SK-N-SH treated with all-trans-retinoic acid at 6 μM for 48 hours (cell line): ENCODE results near the gene FAM114A1.

Experiments
- ATAC-seq: fragments of 200-7000 bp; cut with Tn5 transposase; 3 replicates; pipeline ENCODE4 v1.9.1; 2020; ENCODE audit warnings: mild to moderate bottlenecking, moderate library complexity
- ARNTL ChIP-seq: fragments of 450-650 bp; formaldehyde crosslinking; IDR thresholded peaks from 2 replicates; pipeline ENCODE4 v1.5.0; 2020; ENCODE audit warnings: low read depth, mild to moderate bottlenecking, moderate library complexity, borderline replicate concordance
- CSDC2 ChIP-seq: fragments of 250-450 bp; sonication (Bioruptor Pico); IDR thresholded peaks from 2 replicates; pipeline ENCODE4 v1.5.0; 2020; ENCODE audit warnings: mild to moderate bottlenecking, moderate library complexity
- ESRRG ChIP-seq: fragments of 250-450 bp; sonication (Bioruptor Pico); IDR thresholded peaks from 2 replicates; pipeline ENCODE4 v1.6.1; 2021; ENCODE audit warnings: mild to moderate bottlenecking
- GLIS3 ChIP-seq: fragments of 250-450 bp; sonication (Bioruptor Pico); IDR thresholded peaks from 2 replicates; pipeline ENCODE4 v1.5.0; 2020; ENCODE audit warnings: mild to moderate bottlenecking, moderate library complexity
- ISL1 ChIP-seq: fragments of 250-450 bp; sonication (Bioruptor Pico); IDR thresholded peaks from 2 replicates; pipeline ENCODE4 v2.1.2; 2022; ENCODE audit warnings: mild to moderate bottlenecking, moderate library complexity
- OSR1 ChIP-seq: fragments of 250-450 bp; sonication (Bioruptor Pico); IDR thresholded peaks from 2 replicates; pipeline ENCODE4 v1.8.0; 2022; ENCODE audit warnings: moderate library complexity, mild to moderate bottlenecking, inconsistent platforms
- PPARA ChIP-seq: fragments of 250-450 bp; sonication (Bioruptor Pico); IDR thresholded peaks from 2 replicates; pipeline ENCODE4 v1.5.0; 2020; ENCODE audit warnings: mild to moderate bottlenecking, borderline replicate concordance
- RARB ChIP-seq: fragments of 250-450 bp; sonication (Bioruptor Pico); IDR thresholded peaks from 2 replicates; pipeline ENCODE4 v1.8.0; 2021; ENCODE audit warnings: mild to moderate bottlenecking, moderate library complexity
- SNAI2 ChIP-seq: fragments of 250-450 bp; sonication (Bioruptor Pico); IDR thresholded peaks from 2 replicates; pipeline ENCODE4 v1.5.0; 2020; ENCODE audit warnings: mild to moderate bottlenecking, moderate library complexity
- TCF4 ChIP-seq: fragments of 250-450 bp; sonication (Bioruptor Pico); IDR thresholded peaks from 2 replicates; pipeline ENCODE4 v1.8.0; 2021; ENCODE audit warnings: mild to moderate bottlenecking, moderate library complexity, borderline replicate concordance
- TOX ChIP-seq: fragments of 250-450 bp; sonication (Bioruptor Pico); IDR thresholded peaks from 2 replicates; pipeline ENCODE4 v1.8.0; 2021; ENCODE audit warnings: mild to moderate bottlenecking, moderate library complexity, borderline replicate concordance
- ZFP3 ChIP-seq: fragments of 250-450 bp; sonication (Bioruptor Pico); IDR thresholded peaks from 2 replicates; pipeline ENCODE4 v1.5.0; 2020; ENCODE audit warnings: mild to moderate bottlenecking, moderate library complexity
- ZFP30 ChIP-seq: fragments of 450-650 bp; formaldehyde crosslinking; IDR thresholded peaks from 2 replicates; pipeline ENCODE4 v1.5.0; 2022; ENCODE audit warnings: mild to moderate bottlenecking, moderate library complexity
- ZNF8 ChIP-seq: fragments of 450-650 bp; formaldehyde crosslinking; IDR thresholded peaks from 2 replicates; pipeline ENCODE4 v1.5.0; 2020; ENCODE audit warnings: mild to moderate bottlenecking, moderate library complexity
- TF ChIP-seq, protein P1 (sequence below): fragments of 250-450 bp; sonication (Bioruptor Pico); IDR thresholded peaks from 2 replicates; pipeline ENCODE4 v1.8.0; 2021; ENCODE audit warnings: low read depth, mild to moderate bottlenecking, moderate library complexity, borderline replicate concordance
- TF ChIP-seq, protein P2 (sequence below): fragments of 250-450 bp; sonication (Bioruptor Pico); IDR thresholded peaks from 2 replicates; pipeline ENCODE4 v1.8.0; 2020; ENCODE audit warnings: mild to moderate bottlenecking, moderate library complexity, borderline replicate concordance
- TF ChIP-seq, protein P3 (sequence below): fragments of 250-450 bp; sonication (Bioruptor Pico); IDR thresholded peaks from 2 replicates; pipeline ENCODE4 v1.5.1; 2021; ENCODE audit warnings: mild to moderate bottlenecking, moderate library complexity
- TF ChIP-seq, protein P4 (sequence below): fragments of 250-450 bp; sonication (Bioruptor Pico); IDR thresholded peaks from 2 replicates; pipeline ENCODE4 v1.5.0; 2020; ENCODE audit warnings: mild to moderate bottlenecking, moderate library complexity
- TF ChIP-seq, protein P5 (sequence below): fragments of 250-450 bp; sonication (Bioruptor Pico); IDR thresholded peaks from 2 replicates; pipeline ENCODE4 v1.5.1; 2020; ENCODE audit warnings: low read depth, mild to moderate bottlenecking, moderate library complexity

Gene FAM114A1

DNA sequence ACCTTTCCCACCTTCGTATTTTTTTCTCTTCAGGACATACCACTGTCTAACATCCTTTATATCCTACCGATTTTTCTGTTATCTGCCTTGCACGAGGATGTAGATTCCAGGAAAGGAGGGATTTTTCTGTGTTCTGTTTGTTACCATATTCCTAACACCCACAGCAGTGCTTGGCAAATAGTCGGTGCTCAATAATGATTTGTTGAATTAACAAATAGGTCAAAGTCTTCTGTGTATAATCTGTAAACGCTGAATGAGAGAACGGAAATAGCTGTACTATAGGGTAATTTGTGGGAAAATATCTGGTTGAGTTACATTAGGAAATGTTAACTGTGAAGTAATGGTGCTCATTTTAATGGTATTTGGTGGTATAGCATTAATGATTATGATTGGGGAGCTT is 83.1 kb downstream of the FAM114A1 start:
- no peak for ATAC-seq
- TF ChIP-seq, protein P1, sequence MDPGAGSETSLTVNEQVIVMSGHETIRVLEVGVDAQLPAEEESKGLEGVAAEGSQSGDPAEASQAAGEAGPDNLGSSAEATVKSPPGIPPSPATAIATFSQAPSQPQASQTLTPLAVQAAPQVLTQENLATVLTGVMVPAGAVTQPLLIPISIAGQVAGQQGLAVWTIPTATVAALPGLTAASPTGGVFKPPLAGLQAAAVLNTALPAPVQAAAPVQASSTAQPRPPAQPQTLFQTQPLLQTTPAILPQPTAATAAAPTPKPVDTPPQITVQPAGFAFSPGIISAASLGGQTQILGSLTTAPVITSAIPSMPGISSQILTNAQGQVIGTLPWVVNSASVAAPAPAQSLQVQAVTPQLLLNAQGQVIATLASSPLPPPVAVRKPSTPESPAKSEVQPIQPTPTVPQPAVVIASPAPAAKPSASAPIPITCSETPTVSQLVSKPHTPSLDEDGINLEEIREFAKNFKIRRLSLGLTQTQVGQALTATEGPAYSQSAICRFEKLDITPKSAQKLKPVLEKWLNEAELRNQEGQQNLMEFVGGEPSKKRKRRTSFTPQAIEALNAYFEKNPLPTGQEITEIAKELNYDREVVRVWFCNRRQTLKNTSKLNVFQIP (CRISPR knock-in tag), result no peak
- TF ChIP-seq PPARA (CRISPR knock-in tag), result no peak
- TF ChIP-seq ZNF8 (CRISPR knock-in tag), result no peak
- no peak for TF ChIP-seq GLIS3
- TF ChIP-seq, protein P2, sequence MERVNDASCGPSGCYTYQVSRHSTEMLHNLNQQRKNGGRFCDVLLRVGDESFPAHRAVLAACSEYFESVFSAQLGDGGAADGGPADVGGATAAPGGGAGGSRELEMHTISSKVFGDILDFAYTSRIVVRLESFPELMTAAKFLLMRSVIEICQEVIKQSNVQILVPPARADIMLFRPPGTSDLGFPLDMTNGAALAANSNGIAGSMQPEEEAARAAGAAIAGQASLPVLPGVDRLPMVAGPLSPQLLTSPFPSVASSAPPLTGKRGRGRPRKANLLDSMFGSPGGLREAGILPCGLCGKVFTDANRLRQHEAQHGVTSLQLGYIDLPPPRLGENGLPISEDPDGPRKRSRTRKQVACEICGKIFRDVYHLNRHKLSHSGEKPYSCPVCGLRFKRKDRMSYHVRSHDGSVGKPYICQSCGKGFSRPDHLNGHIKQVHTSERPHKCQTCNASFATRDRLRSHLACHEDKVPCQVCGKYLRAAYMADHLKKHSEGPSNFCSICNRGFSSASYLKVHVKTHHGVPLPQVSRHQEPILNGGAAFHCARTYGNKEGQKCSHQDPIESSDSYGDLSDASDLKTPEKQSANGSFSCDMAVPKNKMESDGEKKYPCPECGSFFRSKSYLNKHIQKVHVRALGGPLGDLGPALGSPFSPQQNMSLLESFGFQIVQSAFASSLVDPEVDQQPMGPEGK (CRISPR knock-in tag), result no peak
- no peak for TF ChIP-seq TOX (CRISPR knock-in tag)

DNA sequence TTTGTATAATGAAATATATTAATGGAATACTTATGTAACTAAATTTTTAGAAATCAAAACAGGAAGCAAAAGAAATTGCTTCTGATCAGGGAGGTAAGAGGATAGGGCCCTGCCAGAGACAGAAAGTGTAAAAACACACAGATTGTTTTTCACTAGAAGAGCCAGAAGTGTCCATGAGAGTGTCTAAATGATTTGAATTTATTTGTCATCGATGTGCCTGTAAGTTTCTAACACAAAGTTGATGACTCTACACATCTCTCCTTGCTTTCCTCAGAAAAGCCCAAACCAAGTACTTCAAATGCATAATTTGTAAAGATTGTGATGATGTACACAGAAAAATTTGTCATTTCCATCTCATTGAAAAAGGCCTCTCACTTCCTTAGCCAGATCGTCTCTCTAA is 84.0 kb downstream of the FAM114A1 start:
- ATAC-seq, result no peak
- TF ChIP-seq, protein P3, sequence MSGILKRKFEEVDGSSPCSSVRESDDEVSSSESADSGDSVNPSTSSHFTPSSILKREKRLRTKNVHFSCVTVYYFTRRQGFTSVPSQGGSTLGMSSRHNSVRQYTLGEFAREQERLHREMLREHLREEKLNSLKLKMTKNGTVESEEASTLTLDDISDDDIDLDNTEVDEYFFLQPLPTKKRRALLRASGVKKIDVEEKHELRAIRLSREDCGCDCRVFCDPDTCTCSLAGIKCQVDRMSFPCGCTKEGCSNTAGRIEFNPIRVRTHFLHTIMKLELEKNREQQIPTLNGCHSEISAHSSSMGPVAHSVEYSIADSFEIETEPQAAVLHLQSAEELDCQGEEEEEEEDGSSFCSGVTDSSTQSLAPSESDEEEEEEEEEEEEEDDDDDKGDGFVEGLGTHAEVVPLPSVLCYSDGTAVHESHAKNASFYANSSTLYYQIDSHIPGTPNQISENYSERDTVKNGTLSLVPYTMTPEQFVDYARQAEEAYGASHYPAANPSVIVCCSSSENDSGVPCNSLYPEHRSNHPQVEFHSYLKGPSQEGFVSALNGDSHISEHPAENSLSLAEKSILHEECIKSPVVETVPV (CRISPR knock-in tag), result no peak
- TF ChIP-seq SNAI2 (CRISPR knock-in tag), result no peak
- no peak for TF ChIP-seq ISL1 (CRISPR knock-in tag)
- TF ChIP-seq GLIS3, result no peak
- no peak for TF ChIP-seq TOX (CRISPR knock-in tag)
- TF ChIP-seq, protein P4, sequence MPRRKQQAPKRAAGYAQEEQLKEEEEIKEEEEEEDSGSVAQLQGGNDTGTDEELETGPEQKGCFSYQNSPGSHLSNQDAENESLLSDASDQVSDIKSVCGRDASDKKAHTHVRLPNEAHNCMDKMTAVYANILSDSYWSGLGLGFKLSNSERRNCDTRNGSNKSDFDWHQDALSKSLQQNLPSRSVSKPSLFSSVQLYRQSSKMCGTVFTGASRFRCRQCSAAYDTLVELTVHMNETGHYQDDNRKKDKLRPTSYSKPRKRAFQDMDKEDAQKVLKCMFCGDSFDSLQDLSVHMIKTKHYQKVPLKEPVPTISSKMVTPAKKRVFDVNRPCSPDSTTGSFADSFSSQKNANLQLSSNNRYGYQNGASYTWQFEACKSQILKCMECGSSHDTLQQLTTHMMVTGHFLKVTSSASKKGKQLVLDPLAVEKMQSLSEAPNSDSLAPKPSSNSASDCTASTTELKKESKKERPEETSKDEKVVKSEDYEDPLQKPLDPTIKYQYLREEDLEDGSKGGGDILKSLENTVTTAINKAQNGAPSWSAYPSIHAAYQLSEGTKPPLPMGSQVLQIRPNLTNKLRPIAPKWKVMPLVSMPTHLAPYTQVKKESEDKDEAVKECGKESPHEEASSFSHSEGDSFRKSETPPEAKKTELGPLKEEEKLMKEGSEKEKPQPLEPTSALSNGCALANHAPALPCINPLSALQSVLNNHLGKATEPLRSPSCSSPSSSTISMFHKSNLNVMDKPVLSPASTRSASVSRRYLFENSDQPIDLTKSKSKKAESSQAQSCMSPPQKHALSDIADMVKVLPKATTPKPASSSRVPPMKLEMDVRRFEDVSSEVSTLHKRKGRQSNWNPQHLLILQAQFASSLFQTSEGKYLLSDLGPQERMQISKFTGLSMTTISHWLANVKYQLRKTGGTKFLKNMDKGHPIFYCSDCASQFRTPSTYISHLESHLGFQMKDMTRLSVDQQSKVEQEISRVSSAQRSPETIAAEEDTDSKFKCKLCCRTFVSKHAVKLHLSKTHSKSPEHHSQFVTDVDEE (CRISPR knock-in tag), result no peak
- TF ChIP-seq, protein P1 (CRISPR knock-in tag), result no peak
- no peak for TF ChIP-seq PPARA (CRISPR knock-in tag)
- no peak for TF ChIP-seq ESRRG (CRISPR knock-in tag)
- TF ChIP-seq ZFP3, result no peak
- TF ChIP-seq TCF4 (CRISPR knock-in tag), result no peak
- TF ChIP-seq, protein P2 (CRISPR knock-in tag), result no peak
- no peak for TF ChIP-seq ARNTL (CRISPR knock-in tag)
- TF ChIP-seq, protein P5, sequence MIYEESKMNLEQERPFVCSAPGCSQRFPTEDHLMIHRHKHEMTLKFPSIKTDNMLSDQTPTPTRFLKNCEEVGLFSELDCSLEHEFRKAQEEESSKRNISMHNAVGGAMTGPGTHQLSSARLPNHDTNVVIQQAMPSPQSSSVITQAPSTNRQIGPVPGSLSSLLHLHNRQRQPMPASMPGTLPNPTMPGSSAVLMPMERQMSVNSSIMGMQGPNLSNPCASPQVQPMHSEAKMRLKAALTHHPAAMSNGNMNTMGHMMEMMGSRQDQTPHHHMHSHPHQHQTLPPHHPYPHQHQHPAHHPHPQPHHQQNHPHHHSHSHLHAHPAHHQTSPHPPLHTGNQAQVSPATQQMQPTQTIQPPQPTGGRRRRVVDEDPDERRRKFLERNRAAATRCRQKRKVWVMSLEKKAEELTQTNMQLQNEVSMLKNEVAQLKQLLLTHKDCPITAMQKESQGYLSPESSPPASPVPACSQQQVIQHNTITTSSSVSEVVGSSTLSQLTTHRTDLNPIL, result no peak
- TF ChIP-seq ZNF8 (CRISPR knock-in tag), result no peak
- TF ChIP-seq ZFP30, result no peak
- no peak for TF ChIP-seq OSR1 (CRISPR knock-in tag)
- TF ChIP-seq CSDC2 (CRISPR knock-in tag), result no peak
- no peak for TF ChIP-seq RARB
